HepG2 (cell line): Measurements from ENCODE around the gene MAPK14. TPM values are rescaled to one million over a fixed set of nuclear protein-coding genes. Genes with fewer than 3 reads are reported as not detected.

ENCODE experiments used
- ATRX ChIP-seq: sonication (generic); formaldehyde crosslinking; IDR thresholded peaks from 2 replicates; pipeline ENCODE4 v1.4.0; 2020; ENCODE audit warnings: missing genetic modification reagents, borderline replicate concordance
- BHLHE40 ChIP-seq: IDR thresholded peaks from 2 replicates; pipeline ENCODE4 v1.6.1; 2011; ENCODE audit warnings: low read length, improper control_type of control experiment
- CEBPB ChIP-seq: IDR thresholded peaks from 2 replicates; pipeline ENCODE4 v1.6.1; 2011; ENCODE audit warnings: low read depth, low read length, improper control_type of control experiment, borderline replicate concordance
- DNMT3B ChIP-seq: conservative IDR thresholded peaks from 2 replicates; pipeline ENCODE4 v1.6.1; 2016; ENCODE audit warnings: missing biosample characterization, control low read depth
- EHMT2 ChIP-seq: fragments of 200-600 bp; sonication (generic); IDR thresholded peaks from 2 replicates; pipeline ENCODE4 v1.7.0; 2017; ENCODE audit warnings: antibody characterized with exemption, low read depth, low read length, borderline replicate concordance
- FOXM1 ChIP-seq: sonication (generic); formaldehyde crosslinking; IDR thresholded peaks from 2 replicates; pipeline ENCODE4 v1.5.0; 2020; ENCODE audit warnings: missing genetic modification reagents
- GATAD2A ChIP-seq: IDR thresholded peaks from 2 replicates; pipeline ENCODE4 v1.6.1; 2016
- HDAC6 ChIP-seq: fragments of 200-600 bp; sonication (generic); IDR thresholded peaks from 2 replicates; pipeline ENCODE4 v1.7.0; 2017; ENCODE audit warnings: mild to moderate bottlenecking, antibody characterized with exemption, low read length, low read depth
- JDP2 ChIP-seq: sonication (generic); formaldehyde crosslinking; IDR thresholded peaks from 2 replicates; pipeline ENCODE4 v1.8.1; 2022; ENCODE audit warnings: missing genetic modification reagents, borderline replicate concordance
- MAF1 ChIP-seq: sonication (generic); formaldehyde crosslinking; IDR thresholded peaks from 2 replicates; pipeline ENCODE4 v1.5.0; 2020; ENCODE audit warnings: missing genetic modification reagents, borderline replicate concordance
- NR2C2 ChIP-seq: sonication (generic); formaldehyde crosslinking; IDR thresholded peaks from 2 replicates; pipeline ENCODE4 v1.4.0; 2020; ENCODE audit warnings: missing genetic modification reagents, mild to moderate bottlenecking, moderate library complexity, borderline replicate concordance
- NRL ChIP-seq: sonication (generic); formaldehyde crosslinking; IDR thresholded peaks from 2 replicates; pipeline ENCODE4 v1.5.0; 2020; ENCODE audit warnings: missing genetic modification reagents, mild to moderate bottlenecking, moderate library complexity, borderline replicate concordance
- PPARG ChIP-seq: conservative IDR thresholded peaks from 2 replicates; pipeline ENCODE4 v1.6.1; 2016; ENCODE audit warnings: missing biosample characterization, missing genetic modification reagents
- RARA ChIP-seq: IDR thresholded peaks from 2 replicates; pipeline ENCODE4 v1.6.1; 2016; ENCODE audit warnings: missing genetic modification reagents, missing compliant biosample characterization
- RELA ChIP-seq: sonication (generic); formaldehyde crosslinking; IDR thresholded peaks from 2 replicates; pipeline ENCODE4 v1.4.0; 2020; ENCODE audit warnings: missing genetic modification reagents
- RFX5 ChIP-seq: IDR thresholded peaks from 2 replicates; pipeline ENCODE4 v1.6.1; 2011; ENCODE audit warnings: low read depth, low read length, improper control_type of control experiment
- RFXANK ChIP-seq: IDR thresholded peaks from 2 replicates; pipeline ENCODE4 v1.6.1; 2016
- SIX4 ChIP-seq: sonication (generic); formaldehyde crosslinking; IDR thresholded peaks from 2 replicates; pipeline ENCODE4 v1.4.0; 2020; ENCODE audit warnings: missing genetic modification reagents
- U2AF1 ChIP-seq: fragments of 200-400 bp; formaldehyde crosslinking; optimal IDR thresholded peaks from 2 replicates; pipeline ENCODE3; 2017; ENCODE audit warnings: mild to moderate bottlenecking, low read depth, low read length
- ZFP36L2 ChIP-seq: sonication (generic); formaldehyde crosslinking; IDR thresholded peaks from 2 replicates; pipeline ENCODE4 v1.4.0; 2020; ENCODE audit warnings: missing genetic modification reagents
- ZFP62 ChIP-seq: sonication (generic); formaldehyde crosslinking; IDR thresholded peaks from 2 replicates; pipeline ENCODE4 v1.4.0; 2020; ENCODE audit warnings: missing genetic modification reagents
- ZNF24 ChIP-seq: fragments of 450-650 bp; IDR thresholded peaks from 2 replicates; pipeline ENCODE4 v1.6.1; 2017; ENCODE audit warnings: antibody characterized with exemption, mild to moderate bottlenecking
- ZNF510 ChIP-seq: sonication (generic); formaldehyde crosslinking; IDR thresholded peaks from 2 replicates; pipeline ENCODE4 v1.4.0; 2020; ENCODE audit warnings: low read depth, mild to moderate bottlenecking, missing genetic modification reagents
- ZNF543 ChIP-seq: sonication (generic); formaldehyde crosslinking; IDR thresholded peaks from 2 replicates; pipeline ENCODE4 v1.4.0; 2020; ENCODE audit warnings: mild to moderate bottlenecking, missing genetic modification reagents
- ZNF766 ChIP-seq: sonication (generic); formaldehyde crosslinking; IDR thresholded peaks from 2 replicates; pipeline ENCODE4 v1.5.0; 2020; ENCODE audit warnings: missing genetic modification reagents, borderline replicate concordance
- ZSCAN31 ChIP-seq: sonication (generic); formaldehyde crosslinking; IDR thresholded peaks from 2 replicates; pipeline ENCODE4 v1.5.0; 2020; ENCODE audit warnings: low read depth, mild to moderate bottlenecking, missing genetic modification reagents
- polyA plus RNA-seq, 8 experiments: library from polyadenylated mRNA; depleted of rRNA in 3 of 8; stranded (reverse) in 7 of 8; unstranded in 1 of 8; fragments of >200 nt; fragmentation: Illumina TruSeq in 4 of 8; extraction: Trizol in 4 of 8; gene quantifications; 2 replicates each; pipeline versions ENCODE4 v1.2.1 to v1.2.3, GENCODE V29; 2011 to 2016; ENCODE audit warnings: low read depth in 4 of 8, missing spikeins in 1 of 8, mixed read lengths in 1 of 8; ENCODE audit not compliant: insufficient read depth in 1 of 8
- total RNA-seq, 5 experiments: library from RNA; depleted of rRNA; stranded (reverse); fragments of >200 nt; fragmentation: Illumina TruSeq; extraction: Trizol; gene quantifications; 2 replicates each; pipeline ENCODE4 v1.2.3, GENCODE V29; 2016; ENCODE audit warnings: low read depth in 1 of 5
- TF ChIP-seq, protein P1 (sequence below): sonication (generic); formaldehyde crosslinking; IDR thresholded peaks from 2 replicates; pipeline ENCODE4 v1.5.0; 2020; ENCODE audit warnings: missing genetic modification reagents
- TF ChIP-seq, protein P2 (sequence below): IDR thresholded peaks from 2 replicates; pipeline ENCODE4 v1.6.1; 2016; ENCODE audit warnings: low read depth, borderline replicate concordance
- TF ChIP-seq, protein P3 (sequence below): sonication (generic); formaldehyde crosslinking; IDR thresholded peaks from 2 replicates; pipeline ENCODE4 v1.4.0; 2020; ENCODE audit warnings: missing genetic modification reagents

Gene MAPK14
- total and polyA plus RNA-seq, 2 of the 13 experiments (the other 11 are each of a cell fraction or from before 2014, with no cell fraction given): 66.3 to 67.3 TPM

DNA sequence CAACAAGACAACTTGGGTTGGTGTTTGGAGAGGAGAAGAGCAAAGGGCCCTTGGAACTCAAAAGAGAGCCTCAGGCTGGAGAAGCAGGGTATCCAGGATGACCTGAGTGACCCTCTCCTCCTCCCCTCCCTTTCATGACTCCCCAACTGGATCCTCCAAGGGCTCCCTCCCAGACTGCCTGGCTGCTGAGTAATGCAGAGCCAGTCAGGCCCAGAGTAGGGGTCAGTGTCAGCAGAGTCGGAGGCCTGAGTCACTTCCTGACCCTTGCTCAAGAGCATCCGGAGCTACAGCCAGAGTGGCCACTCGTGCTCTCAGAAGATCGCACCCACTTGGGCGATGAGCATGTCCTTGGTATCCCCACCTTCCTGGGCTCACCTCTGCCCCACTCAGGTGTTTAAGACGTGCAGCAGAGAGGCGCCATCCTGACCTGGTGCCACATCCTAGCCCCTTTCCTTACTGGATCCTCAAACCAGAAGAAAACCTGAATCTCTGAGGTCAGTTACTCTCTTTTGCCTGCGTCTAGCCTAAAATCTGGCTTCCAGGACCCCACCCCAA is 99.9 kb downstream of the MAPK14 start (continued):
- TF ChIP-seq, protein P1, sequence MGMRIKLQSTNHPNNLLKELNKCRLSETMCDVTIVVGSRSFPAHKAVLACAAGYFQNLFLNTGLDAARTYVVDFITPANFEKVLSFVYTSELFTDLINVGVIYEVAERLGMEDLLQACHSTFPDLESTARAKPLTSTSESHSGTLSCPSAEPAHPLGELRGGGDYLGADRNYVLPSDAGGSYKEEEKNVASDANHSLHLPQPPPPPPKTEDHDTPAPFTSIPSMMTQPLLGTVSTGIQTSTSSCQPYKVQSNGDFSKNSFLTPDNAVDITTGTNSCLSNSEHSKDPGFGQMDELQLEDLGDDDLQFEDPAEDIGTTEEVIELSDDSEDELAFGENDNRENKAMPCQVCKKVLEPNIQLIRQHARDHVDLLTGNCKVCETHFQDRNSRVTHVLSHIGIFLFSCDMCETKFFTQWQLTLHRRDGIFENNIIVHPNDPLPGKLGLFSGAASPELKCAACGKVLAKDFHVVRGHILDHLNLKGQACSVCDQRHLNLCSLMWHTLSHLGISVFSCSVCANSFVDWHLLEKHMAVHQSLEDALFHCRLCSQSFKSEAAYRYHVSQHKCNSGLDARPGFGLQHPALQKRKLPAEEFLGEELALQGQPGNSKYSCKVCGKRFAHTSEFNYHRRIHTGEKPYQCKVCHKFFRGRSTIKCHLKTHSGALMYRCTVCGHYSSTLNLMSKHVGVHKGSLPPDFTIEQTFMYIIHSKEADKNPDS (CRISPR knock-in tag): no peak
- 0 out of 2 replicates have a peak, but pooled peaks have one; percentile 31 for TF ChIP-seq DNMT3B (CRISPR knock-in tag)
- TF ChIP-seq ATRX (CRISPR knock-in tag): no peak
- no peak for TF ChIP-seq EHMT2
- TF ChIP-seq RFX5: no peak
- TF ChIP-seq CEBPB: peak; percentile 88
- TF ChIP-seq NRL: no peak; the same call in none of the 2 replicates
- TF ChIP-seq U2AF1: no peak
- TF ChIP-seq, protein P2, sequence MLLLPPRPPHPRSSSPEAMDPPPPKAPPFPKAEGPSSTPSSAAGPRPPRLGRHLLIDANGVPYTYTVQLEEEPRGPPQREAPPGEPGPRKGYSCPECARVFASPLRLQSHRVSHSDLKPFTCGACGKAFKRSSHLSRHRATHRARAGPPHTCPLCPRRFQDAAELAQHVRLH (CRISPR knock-in tag): no peak
- TF ChIP-seq BHLHE40: peak; percentile 46; the same call in 1 of the 2 replicates
- peak; percentile 92 for TF ChIP-seq PPARG
- peak; percentile 90 for TF ChIP-seq RARA (CRISPR knock-in tag)
- TF ChIP-seq ZNF510 (CRISPR knock-in tag): no peak
- no peak for TF ChIP-seq ZNF766
- TF ChIP-seq RFXANK (CRISPR knock-in tag): no peak
- TF ChIP-seq NR2C2 (CRISPR knock-in tag): 0 out of 2 replicates have a peak, but pooled peaks have one; percentile 45
- TF ChIP-seq ZSCAN31 (CRISPR knock-in tag): no peak
- no peak for TF ChIP-seq SIX4
- TF ChIP-seq ZFP62 (CRISPR knock-in tag): no peak
- no peak for TF ChIP-seq HDAC6
- no peak for TF ChIP-seq JDP2 (CRISPR knock-in tag)
- TF ChIP-seq, protein P3, sequence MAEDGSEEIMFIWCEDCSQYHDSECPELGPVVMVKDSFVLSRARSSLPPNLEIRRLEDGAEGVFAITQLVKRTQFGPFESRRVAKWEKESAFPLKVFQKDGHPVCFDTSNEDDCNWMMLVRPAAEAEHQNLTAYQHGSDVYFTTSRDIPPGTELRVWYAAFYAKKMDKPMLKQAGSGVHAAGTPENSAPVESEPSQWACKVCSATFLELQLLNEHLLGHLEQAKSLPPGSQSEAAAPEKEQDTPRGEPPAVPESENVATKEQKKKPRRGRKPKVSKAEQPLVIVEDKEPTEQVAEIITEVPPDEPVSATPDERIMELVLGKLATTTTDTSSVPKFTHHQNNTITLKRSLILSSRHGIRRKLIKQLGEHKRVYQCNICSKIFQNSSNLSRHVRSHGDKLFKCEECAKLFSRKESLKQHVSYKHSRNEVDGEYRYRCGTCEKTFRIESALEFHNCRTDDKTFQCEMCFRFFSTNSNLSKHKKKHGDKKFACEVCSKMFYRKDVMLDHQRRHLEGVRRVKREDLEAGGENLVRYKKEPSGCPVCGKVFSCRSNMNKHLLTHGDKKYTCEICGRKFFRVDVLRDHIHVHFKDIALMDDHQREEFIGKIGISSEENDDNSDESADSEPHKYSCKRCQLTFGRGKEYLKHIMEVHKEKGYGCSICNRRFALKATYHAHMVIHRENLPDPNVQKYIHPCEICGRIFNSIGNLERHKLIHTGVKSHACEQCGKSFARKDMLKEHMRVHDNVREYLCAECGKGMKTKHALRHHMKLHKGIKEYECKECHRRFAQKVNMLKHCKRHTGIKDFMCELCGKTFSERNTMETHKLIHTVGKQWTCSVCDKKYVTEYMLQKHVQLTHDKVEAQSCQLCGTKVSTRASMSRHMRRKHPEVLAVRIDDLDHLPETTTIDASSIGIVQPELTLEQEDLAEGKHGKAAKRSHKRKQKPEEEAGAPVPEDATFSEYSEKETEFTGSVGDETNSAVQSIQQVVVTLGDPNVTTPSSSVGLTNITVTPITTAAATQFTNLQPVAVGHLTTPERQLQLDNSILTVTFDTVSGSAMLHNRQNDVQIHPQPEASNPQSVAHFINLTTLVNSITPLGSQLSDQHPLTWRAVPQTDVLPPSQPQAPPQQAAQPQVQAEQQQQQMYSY (CRISPR knock-in tag): no peak
- TF ChIP-seq ZNF24: no peak
- TF ChIP-seq FOXM1 (CRISPR knock-in tag): no peak
- peak; percentile 94 for TF ChIP-seq GATAD2A (CRISPR knock-in tag)
- no peak for TF ChIP-seq ZFP36L2
- TF ChIP-seq ZNF543 (CRISPR knock-in tag): no peak
- TF ChIP-seq MAF1 (CRISPR knock-in tag): no peak
- no peak for TF ChIP-seq RELA (CRISPR knock-in tag)
